Thyroid gland (tissue), 4 donors: Measurements from ENCODE around the gene EGFR.

ENCODE experiments used
- POLR2A ChIP-seq, 2 donors: fragments of 450-650 bp; IDR thresholded peaks; one replicate each; pipeline ENCODE4 v1.6.1; 2017; ENCODE audit warnings: antibody characterized with exemption in 2 of 2, mild to moderate bottlenecking in 2 of 2, moderate library complexity in 1 of 2
- TF ChIP-seq, protein P1 (sequence below), 6 experiments: fragments of 200-600 bp in 3 of 6; fragments of 450-650 bp in 3 of 6; sonication (generic) in 3 of 6; IDR thresholded peaks; one replicate each; pipeline ENCODE4 v1.5.1; 2016 to 2019; ENCODE audit warnings: antibody characterized with exemption in 6 of 6, mild to moderate bottlenecking in 2 of 6, inconsistent platforms in 1 of 6, moderate library complexity in 1 of 6

DNA sequence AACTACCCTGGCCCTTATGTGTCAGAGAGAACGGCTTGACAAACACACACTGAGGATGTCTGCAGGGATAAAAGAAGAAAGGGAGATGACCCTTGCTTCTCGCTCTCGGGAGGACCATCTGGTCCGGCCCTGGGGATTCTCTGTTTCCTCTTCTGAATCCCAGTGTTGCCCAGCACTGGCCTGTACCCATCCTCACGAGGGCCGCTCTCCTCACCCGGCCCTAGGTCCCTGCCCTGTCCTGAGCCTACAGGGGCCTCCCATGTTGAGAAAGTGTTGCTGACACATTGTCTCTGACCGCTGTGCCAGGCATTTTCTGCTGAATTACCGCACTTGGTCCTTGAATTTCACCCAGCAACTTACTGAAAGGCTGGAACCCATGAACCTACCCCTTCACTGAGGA is 174.4 kb downstream of the EGFR start:
- TF ChIP-seq POLR2A (IDR thresholded peaks at IDR 0.05), result no peak
- TF ChIP-seq, protein P1, sequence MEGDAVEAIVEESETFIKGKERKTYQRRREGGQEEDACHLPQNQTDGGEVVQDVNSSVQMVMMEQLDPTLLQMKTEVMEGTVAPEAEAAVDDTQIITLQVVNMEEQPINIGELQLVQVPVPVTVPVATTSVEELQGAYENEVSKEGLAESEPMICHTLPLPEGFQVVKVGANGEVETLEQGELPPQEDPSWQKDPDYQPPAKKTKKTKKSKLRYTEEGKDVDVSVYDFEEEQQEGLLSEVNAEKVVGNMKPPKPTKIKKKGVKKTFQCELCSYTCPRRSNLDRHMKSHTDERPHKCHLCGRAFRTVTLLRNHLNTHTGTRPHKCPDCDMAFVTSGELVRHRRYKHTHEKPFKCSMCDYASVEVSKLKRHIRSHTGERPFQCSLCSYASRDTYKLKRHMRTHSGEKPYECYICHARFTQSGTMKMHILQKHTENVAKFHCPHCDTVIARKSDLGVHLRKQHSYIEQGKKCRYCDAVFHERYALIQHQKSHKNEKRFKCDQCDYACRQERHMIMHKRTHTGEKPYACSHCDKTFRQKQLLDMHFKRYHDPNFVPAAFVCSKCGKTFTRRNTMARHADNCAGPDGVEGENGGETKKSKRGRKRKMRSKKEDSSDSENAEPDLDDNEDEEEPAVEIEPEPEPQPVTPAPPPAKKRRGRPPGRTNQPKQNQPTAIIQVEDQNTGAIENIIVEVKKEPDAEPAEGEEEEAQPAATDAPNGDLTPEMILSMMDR (IDR thresholded peaks at IDR 0.05), result no peak
